ENCODE results near the gene HERPUD1.

DNA sequence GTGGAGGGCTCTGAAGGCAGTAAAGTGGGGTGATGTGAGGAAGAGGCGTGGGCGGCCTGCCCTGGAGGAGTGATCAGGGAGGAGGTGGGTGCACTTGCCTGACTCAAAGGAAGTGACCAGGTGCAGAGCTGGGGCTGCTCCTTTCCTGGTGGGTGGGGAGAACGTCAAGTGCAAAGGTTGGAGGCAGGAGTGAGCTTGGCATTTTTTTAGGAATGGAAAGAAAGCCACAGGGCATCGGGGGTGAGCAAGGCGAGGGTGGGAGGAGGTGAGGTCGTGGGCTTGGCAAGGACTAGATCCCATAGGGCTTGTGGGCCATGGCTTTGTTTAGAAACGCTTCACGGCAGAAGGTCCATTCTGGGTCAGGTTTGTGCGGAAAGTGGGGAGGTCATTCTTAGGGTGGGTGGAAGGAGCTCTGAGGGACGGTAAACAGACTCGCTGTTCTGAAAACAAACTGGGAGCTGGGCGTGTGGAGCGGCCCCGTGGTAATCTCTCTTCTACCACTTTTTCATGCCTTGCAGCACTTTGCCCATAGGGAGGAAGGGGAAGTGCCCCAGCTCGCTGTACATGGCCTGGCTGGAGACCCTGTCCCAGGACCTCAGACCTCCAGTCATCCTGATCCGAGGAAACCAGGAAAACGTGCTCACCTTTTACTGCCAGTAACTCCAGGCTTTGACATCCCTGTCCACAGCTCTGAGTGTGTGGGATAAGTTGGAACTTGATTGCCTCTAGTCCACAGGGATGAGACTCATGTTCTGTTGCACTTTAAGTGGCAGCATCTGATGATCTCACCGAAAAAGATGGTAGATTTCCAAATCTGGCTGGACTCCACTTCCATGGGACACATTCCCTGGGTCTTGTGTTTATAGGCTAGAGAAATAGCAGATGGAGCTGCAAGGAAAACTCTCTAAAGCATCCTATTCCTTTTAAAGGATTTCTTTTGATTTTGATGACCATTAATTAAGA lies 18.9 kb upstream of the HERPUD1 start:
- TF ChIP-seq POLR2A (IDR thresholded peaks at IDR 0.05; ENCODE audit: low read length) (no peak), GATA1 (IDR thresholded peaks at IDR 0.05; ENCODE audit: low read depth, low read length) (no peak)
